HepG2 (cell line): ENCODE measurements around the gene NXPE1. TPM values are rescaled to one million over a fixed set of nuclear protein-coding genes. Genes with fewer than 3 reads are reported as not detected.

Experiments
- ATAC-seq: fragments of 200-7000 bp; cut with Tn5 transposase; 3 replicates; pipeline ENCODE4 v1.9.1; 2020; ENCODE audit warnings: mild to moderate bottlenecking, moderate library complexity
- BruUV-seq: library from RNA; stranded (reverse); fragments of 400-500 nt; replicated peaks from 2 replicates; lab custom pipeline; 2021; lab: Mats Ljungman, UMichigan
- CTCF ChIA-PET: fragments of 300-600 bp; formaldehyde crosslinking; extraction: SDS; loops from one replicate; lab custom pipeline; 2021; ENCODE audit warnings: low total read pairs, inconsistent platforms, low intra/inter-chr PET ratio; lab: Yijun Ruan, JAX
- POLR2A ChIA-PET: fragments of 350-600 bp; sonication (Branson Sonifier 250); formaldehyde crosslinking; loops from one replicate; lab custom pipeline; 2020; ENCODE audit warnings: antibody characterized with exemption, inconsistent platforms; lab: Yijun Ruan, JAX
- DNase-seq: peaks from one replicate; pipeline ENCODE4 v3.0.0-alpha.2; 2015; ENCODE audit warnings: low spot score
- FAIRE-seq: peaks from 3 replicates; lab custom pipeline; 2011; peaks lifted over from hg19 to GRCh38; lab: Jason Lieb, UNC
- H2AFZ ChIP-seq: one replicate; pipeline ENCODE4 v1.6.1; 2011; ENCODE audit warnings: low read length, inconsistent platforms
- H3K27ac ChIP-seq: fragments of 300-600 bp; 3 replicates; pipeline ENCODE4 v1.8.0; 2011; ENCODE audit warnings: mixed run types, mild to moderate bottlenecking, mixed read lengths, low read length, inconsistent platforms; ENCODE audit not compliant: insufficient read depth; ENCODE audit errors: extremely low read length
- H3K27me3 ChIP-seq, 2 experiments: fragments of 200-600 bp in 1 of 2; 2 replicates in 1 of 2; 3 replicates in 1 of 2; pipeline versions ENCODE4 v1.6.0 to v1.8.0; 2011; ENCODE audit warnings: low read length in 2 of 2, mild to moderate bottlenecking in 2 of 2, moderate library complexity in 2 of 2, inconsistent platforms in 1 of 2; ENCODE audit not compliant: insufficient read depth in 2 of 2, control insufficient read depth in 1 of 2
- H3K36me3 ChIP-seq, 2 experiments: fragments of 200-600 bp in 1 of 2; replicated peaks in 1 of 2; 2 replicates in 1 of 2; 3 replicates in 1 of 2; pipeline versions ENCODE4 v1.5.1 to v1.8.0; 2011; ENCODE audit warnings: low read length in 2 of 2, inconsistent platforms in 1 of 2; ENCODE audit not compliant: insufficient read depth in 2 of 2, control insufficient read depth in 1 of 2
- H3K4me1 ChIP-seq: 2 replicates; pipeline ENCODE4 v1.5.1; 2012; ENCODE audit warnings: low read length, inconsistent platforms; ENCODE audit not compliant: insufficient read depth
- H3K4me2 ChIP-seq: 2 replicates; pipeline ENCODE4 v1.6.0; 2011; ENCODE audit warnings: low read depth, low read length, inconsistent platforms
- H3K4me3 ChIP-seq, 3 experiments: fragments of 200-600 bp in 1 of 3; sonication (generic), shearing (Covaris generic) in 1 of 3; replicated peaks in 1 of 3; 2 replicates each; pipeline ENCODE4 v1.5.1; 2011 to 2016; ENCODE audit warnings: low read length in 3 of 3, inconsistent platforms in 2 of 3, low read depth in 2 of 3, mild to moderate bottlenecking in 2 of 3, control low read depth in 1 of 3, mixed read lengths in 1 of 3; ENCODE audit not compliant: insufficient read depth in 1 of 3
- H3K79me2 ChIP-seq: one replicate; pipeline ENCODE4 v1.6.1; 2011; ENCODE audit warnings: low read length, inconsistent platforms; ENCODE audit not compliant: insufficient read depth
- H3K9ac ChIP-seq: 2 replicates; pipeline ENCODE4 v1.6.0; 2011; ENCODE audit warnings: mild to moderate bottlenecking, low read depth, low read length, inconsistent platforms; ENCODE audit not compliant: insufficient read depth
- H3K9me3 ChIP-seq: 2 replicates; pipeline ENCODE4 v1.5.1; 2012; ENCODE audit warnings: mild to moderate bottlenecking, low read length
- H4K20me1 ChIP-seq: 2 replicates; pipeline ENCODE4 v1.6.0; 2011; ENCODE audit warnings: inconsistent platforms, mild to moderate bottlenecking, low read length, moderate library complexity; ENCODE audit not compliant: insufficient read depth
- BRCA1 ChIP-seq: sonication (generic); formaldehyde crosslinking; IDR thresholded peaks from 2 replicates; pipeline ENCODE4 v1.4.0; 2020; ENCODE audit warnings: missing genetic modification reagents
- CBX1 ChIP-seq: IDR thresholded peaks from one replicate; pipeline ENCODE4 v1.6.1; 2016; ENCODE audit warnings: antibody characterized with exemption, low read depth
- DNMT3B ChIP-seq: conservative IDR thresholded peaks from 2 replicates; pipeline ENCODE4 v1.6.1; 2016; ENCODE audit warnings: missing biosample characterization, control low read depth
- KDM5A ChIP-seq: fragments of 200-600 bp; sonication (generic); IDR thresholded peaks from 2 replicates; pipeline ENCODE4 v1.7.0; 2018; ENCODE audit warnings: antibody characterized with exemption, mild to moderate bottlenecking, low read length, borderline replicate concordance
- PHF20 ChIP-seq: sonication (generic); formaldehyde crosslinking; IDR thresholded peaks from 2 replicates; pipeline ENCODE4 v1.5.0; 2020; ENCODE audit warnings: mild to moderate bottlenecking, missing genetic modification reagents
- SMC3 ChIP-seq: IDR thresholded peaks from 2 replicates; pipeline ENCODE4 v1.6.1; 2011; ENCODE audit warnings: low read length, improper control_type of control experiment
- TRIM22 ChIP-seq: fragments of 450-650 bp; IDR thresholded peaks from 2 replicates; pipeline ENCODE4 v1.6.1; 2017
- WIZ ChIP-seq: sonication (generic); formaldehyde crosslinking; IDR thresholded peaks from 2 replicates; pipeline ENCODE4 v1.5.1; 2020; ENCODE audit warnings: mild to moderate bottlenecking, missing genetic modification reagents
- ZNF75D ChIP-seq: sonication (generic); formaldehyde crosslinking; IDR thresholded peaks from 2 replicates; pipeline ENCODE4 v1.8.1; 2023; ENCODE audit warnings: missing genetic modification reagents, mild to moderate bottlenecking, borderline replicate concordance
- WGBS: methylation state at CpG from one replicate; pipeline ENCODE4 v1.1.6; 2017; ENCODE audit warnings: low lambda C conversion rate; 5-methylcytosine and 5-hydroxymethylcytosine counted together
- in situ Hi-C: cut with HindIII; loops from 2 replicates; pipeline ENCODE4 v1.10.0; 2017; ENCODE audit warnings: low pct_unique_long_range_greater_than_20kb; ENCODE audit not compliant: extremely low pct_ligation_motif_present
- intact Hi-C: fragments of 100-400 bp; cut with micrococcal nuclease; formaldehyde crosslinking; loops from one replicate; pipeline ENCODE4 v1.10.0; 2022; ENCODE audit not compliant: unreplicated experiment
- polyA plus RNA-seq, 8 experiments: library from polyadenylated mRNA; depleted of rRNA in 3 of 8; stranded (reverse) in 7 of 8; unstranded in 1 of 8; fragments of >200 nt; fragmentation: Illumina TruSeq in 4 of 8; extraction: Trizol in 4 of 8; gene quantifications; 2 replicates each; pipeline versions ENCODE4 v1.2.1 to v1.2.3, GENCODE V29; 2011 to 2016; ENCODE audit warnings: low read depth in 4 of 8, missing spikeins in 1 of 8, mixed read lengths in 1 of 8; ENCODE audit not compliant: insufficient read depth in 1 of 8
- total RNA-seq, 5 experiments: library from RNA; depleted of rRNA; stranded (reverse); fragments of >200 nt; fragmentation: Illumina TruSeq; extraction: Trizol; gene quantifications; 2 replicates each; pipeline ENCODE4 v1.2.3, GENCODE V29; 2016; ENCODE audit warnings: low read depth in 1 of 5

The NXPE1 gene
- total and polyA plus RNA-seq, 2 of the 13 experiments (the other 11 are each of a cell fraction or from before 2014, with no cell fraction given), result not detected

GRCh38 chr11:114596175-114596919 is 36.7 kb upstream of the NXPE1 start:
- FAIRE-seq (no peak), ATAC-seq (no peak), DNase-seq (no peak)
- Histone ChIP-seq H3K9ac (no peak overlapping the region), H3K27me3 (no peaks in the 10 kb centered on the region), H3K36me3 (no peaks in the 10 kb centered on the region), H3K9me3 (no peaks in the 10 kb centered on the region), H3K4me1 (no peaks in the 10 kb centered on the region), H2AFZ (no peak overlapping the region), H3K4me3 (no peak overlapping the region), H3K27ac (no peak overlapping the region), H3K4me2 (no peak overlapping the region), H3K79me2 (no peaks in the 10 kb centered on the region), H4K20me1 (no peaks in the 10 kb centered on the region)
- BruUV-seq, result no TSS peak
- intact Hi-C loops, result no loop called here
- CTCF ChIA-PET, result no interaction called here
- POLR2A ChIA-PET, result no interaction called here
- in situ Hi-C loops, result loop anchor here (25.0 kb wide), 1 partner anchor 259 kb away; no protein-coding TSS in a partner anchor
- TF ChIP-seq WIZ (CRISPR knock-in tag) (no peak), CBX1 (no peak), SMC3 (no peak)
- WGBS, result 33% methylated on average over 1 of the region's 1 CpG

- in situ Hi-C loops (loop anchor here (25.0 kb wide), 1 partner anchor 258 kb away; no protein-coding TSS in a partner anchor), intact Hi-C loops (no loop called here)
- H3K9me3 ChIP-seq, result no peaks in the 10 kb centered on the region
- no peak for FAIRE-seq
- no peaks in the 10 kb centered on the region for H3K79me2 ChIP-seq
- no peak within 1 kb of the TSS for H3K4me2 ChIP-seq
- whole genome bisulfite sequencing, result 0% methylated on average over 2 of the region's 2 CpGs
- ATAC-seq, result no peak
- no peak within 1 kb of the TSS for H2AFZ ChIP-seq
- H3K4me3 ChIP-seq, result no peak within 1 kb of the TSS
- no peaks in the 10 kb centered on the region for H3K27me3 ChIP-seq
- BruUV-seq, result no TSS peak
- DNase-seq, result no peak
- CTCF ChIA-PET, result no interaction called here
- H3K4me1 ChIP-seq, result no peaks in the 10 kb centered on the region
- no peaks in the 10 kb centered on the region for H3K36me3 ChIP-seq
- no peaks in the 10 kb centered on the region for H4K20me1 ChIP-seq
- no peak within 1 kb of the TSS for H3K9ac ChIP-seq
- no peak within 1 kb of the TSS for H3K27ac ChIP-seq
- POLR2A ChIA-PET, result no interaction called here
- no peak for TF ChIP-seq DNMT3B (CRISPR knock-in tag)
- no peak for TF ChIP-seq KDM5A
- TF ChIP-seq ZNF75D (CRISPR knock-in tag), result no peak
- TF ChIP-seq PHF20 (CRISPR knock-in tag), result no peak
- no peak for TF ChIP-seq TRIM22
- TF ChIP-seq BRCA1, result no peak
Observed at GRCh38 chr11:114595571-114595970, 35.9 kb upstream of the NXPE1 start, which contains the start of gene NXPE4. Gene NXPE4, minus strand, starts transcription at chr11:114595786. Its CDS starts 1,027 bp downstream, at chr11:114594759.
